Measurements from ENCODE around the gene ZC3H7B. TPM values are rescaled to one million over a fixed set of nuclear protein-coding genes. Genes with fewer than 3 reads are reported as not detected.
A peak's percentile ranks its signal among the peaks of the same experiment; 100 is the strongest.

The ZC3H7B gene
- total RNA-seq, 2 donors from 2014 or later, result 24.5 to 33.3 TPM

DNA sequence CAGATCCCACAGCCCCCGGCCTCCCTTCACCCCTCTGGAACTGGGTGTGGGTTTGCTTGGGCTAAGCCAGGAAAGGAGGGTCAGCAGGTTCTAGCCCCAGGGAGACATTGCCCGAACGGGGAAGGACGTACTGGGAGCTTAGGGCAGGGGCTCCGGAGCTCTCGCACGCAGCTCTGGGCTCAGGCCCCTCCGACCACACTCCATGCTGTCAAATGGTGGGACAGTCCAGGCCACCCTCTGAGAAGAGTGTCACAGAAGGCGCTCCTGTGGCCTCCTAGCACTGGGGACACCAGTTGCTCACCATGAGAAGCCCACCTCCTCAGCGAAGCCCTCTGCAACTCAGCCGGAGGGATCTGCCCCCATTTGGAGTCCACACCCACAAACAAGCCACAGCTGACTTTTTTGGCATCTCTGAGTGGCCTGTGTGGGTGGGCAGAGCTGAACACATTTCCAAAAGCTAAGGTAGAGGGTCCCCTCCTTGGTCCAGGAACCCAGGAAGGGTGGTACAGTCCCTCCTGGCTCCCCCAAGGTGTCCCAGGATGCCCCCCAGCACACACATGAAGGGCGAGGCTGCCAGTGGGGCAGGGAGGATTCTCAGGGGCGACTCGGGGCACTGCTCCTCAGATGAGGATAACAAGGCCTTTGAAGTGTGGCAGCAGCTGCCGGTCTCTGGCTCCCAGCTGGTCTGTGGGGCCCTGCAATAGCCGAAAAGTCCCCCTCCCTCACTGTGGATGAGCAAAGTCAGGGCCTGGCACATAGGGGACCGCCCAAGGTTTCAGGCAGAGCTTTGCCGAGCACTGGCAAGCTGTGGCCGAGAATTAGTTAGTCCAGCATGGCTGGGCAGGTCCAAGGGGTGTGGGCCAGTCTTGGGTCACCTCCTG, 67.5 kb downstream of the ZC3H7B start:
- no peak for DNase-seq (ENCODE audit: low spot score)
- peaks cover 0 to 41% of the 10 kb centered on the region in 2 donors for H3K4me1 ChIP-seq
- TF ChIP-seq, protein P1, sequence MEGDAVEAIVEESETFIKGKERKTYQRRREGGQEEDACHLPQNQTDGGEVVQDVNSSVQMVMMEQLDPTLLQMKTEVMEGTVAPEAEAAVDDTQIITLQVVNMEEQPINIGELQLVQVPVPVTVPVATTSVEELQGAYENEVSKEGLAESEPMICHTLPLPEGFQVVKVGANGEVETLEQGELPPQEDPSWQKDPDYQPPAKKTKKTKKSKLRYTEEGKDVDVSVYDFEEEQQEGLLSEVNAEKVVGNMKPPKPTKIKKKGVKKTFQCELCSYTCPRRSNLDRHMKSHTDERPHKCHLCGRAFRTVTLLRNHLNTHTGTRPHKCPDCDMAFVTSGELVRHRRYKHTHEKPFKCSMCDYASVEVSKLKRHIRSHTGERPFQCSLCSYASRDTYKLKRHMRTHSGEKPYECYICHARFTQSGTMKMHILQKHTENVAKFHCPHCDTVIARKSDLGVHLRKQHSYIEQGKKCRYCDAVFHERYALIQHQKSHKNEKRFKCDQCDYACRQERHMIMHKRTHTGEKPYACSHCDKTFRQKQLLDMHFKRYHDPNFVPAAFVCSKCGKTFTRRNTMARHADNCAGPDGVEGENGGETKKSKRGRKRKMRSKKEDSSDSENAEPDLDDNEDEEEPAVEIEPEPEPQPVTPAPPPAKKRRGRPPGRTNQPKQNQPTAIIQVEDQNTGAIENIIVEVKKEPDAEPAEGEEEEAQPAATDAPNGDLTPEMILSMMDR (IDR thresholded peaks at IDR 0.05), result no peak

DNA sequence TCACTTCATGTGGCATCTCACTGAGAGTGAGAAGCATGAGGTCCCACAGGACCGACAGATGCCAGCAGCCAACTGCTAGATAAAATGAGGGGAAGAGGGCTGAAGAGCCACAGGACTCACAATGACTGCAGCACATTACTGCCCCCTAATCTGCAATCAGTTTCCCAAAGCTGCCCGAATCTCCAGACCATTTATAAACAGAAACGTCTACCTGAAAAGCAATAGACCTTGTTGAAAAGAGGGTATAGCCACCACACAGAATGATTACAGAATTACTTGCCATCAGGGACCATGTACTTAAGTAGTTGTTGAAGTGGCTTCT, 68.1 kb downstream of the ZC3H7B start:
- Histone ChIP-seq H3K4me3 (peak overlapping the region in 1 of 2 donors; percentile 47), H3K4me1 (peaks cover 0 to 41% of the 10 kb centered on the region in 2 donors), H3K36me3 (no peaks in the 10 kb centered on the region), H3K27me3 (no peaks in the 10 kb centered on the region), H3K27ac (peak overlapping the region; percentile 71 to 74), H3K9me3 (no peaks in the 10 kb centered on the region)
- no peak for DNase-seq (ENCODE audit: low spot score)
- TF ChIP-seq, protein P1 (IDR thresholded peaks at IDR 0.05), result no peak

More for the DNA sequence above, 67.5 kb downstream of the ZC3H7B start:
- Histone ChIP-seq H3K27ac (peak overlapping the region; percentile 71 to 74), H3K27me3 (no peaks in the 10 kb centered on the region), H3K36me3 (no peaks in the 10 kb centered on the region), H3K4me3 (peak overlapping the region; percentile 7 to 47), H3K9me3 (no peaks in the 10 kb centered on the region)

DNA sequence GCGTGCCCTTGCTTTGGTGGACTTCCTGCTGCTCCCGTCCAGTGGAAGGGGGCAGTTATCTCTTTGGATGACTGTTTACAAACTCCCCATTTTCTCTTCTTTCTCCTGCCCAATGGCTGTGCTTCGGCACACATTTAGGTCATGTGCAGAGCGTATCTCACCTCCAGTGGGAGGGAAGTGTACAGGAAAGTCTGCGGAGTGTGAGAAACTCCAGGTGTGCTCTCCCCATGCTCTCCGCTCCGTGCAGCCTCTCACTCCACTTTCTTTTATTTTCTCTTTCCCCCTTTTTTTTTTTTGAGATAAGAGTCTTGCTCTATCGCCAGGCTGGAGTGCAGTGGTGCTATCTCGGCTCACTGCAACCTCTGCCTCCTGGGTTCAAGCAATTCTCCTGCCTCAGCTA, 68.5 kb downstream of the ZC3H7B start:
- H3K9me3 ChIP-seq, result no peaks in the 10 kb centered on the region
- H3K4me3 ChIP-seq, result no peak overlapping the region
- DNase-seq (ENCODE audit: low spot score), result no peak
- no peaks in the 10 kb centered on the region for H3K27me3 ChIP-seq
- no peaks in the 10 kb centered on the region for H3K36me3 ChIP-seq
- TF ChIP-seq, protein P1 (IDR thresholded peaks at IDR 0.05), result no peak
- peaks cover 0 to 41% of the 10 kb centered on the region in 2 donors for H3K4me1 ChIP-seq
- H3K27ac ChIP-seq, result peak overlapping the region; percentile 71 to 74

DNA sequence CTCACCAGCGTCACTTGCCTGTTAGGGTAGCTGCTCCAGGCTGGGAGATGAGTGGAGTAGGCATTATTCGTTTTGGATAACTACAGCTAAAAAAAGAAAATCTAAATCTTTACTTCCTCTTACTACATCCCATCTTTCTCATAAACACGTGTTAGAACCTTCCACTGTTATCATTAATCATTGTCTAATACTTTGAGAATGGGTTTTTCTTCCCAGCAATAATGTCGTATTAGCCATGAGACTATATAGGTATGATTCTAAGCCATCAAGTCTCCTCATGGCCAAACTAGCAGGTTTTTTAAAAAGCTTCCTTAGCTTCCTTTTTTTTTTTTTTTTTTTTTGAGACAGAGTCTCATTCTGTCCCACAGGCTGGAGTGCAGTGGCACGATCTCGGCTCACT, 76.5 kb downstream of the ZC3H7B start:
- H3K27ac ChIP-seq, result no peak overlapping the region
- TF ChIP-seq, protein P1 (IDR thresholded peaks at IDR 0.05), result no peak
- H3K4me1 ChIP-seq, result peaks cover 0 to 20% of the 10 kb centered on the region in 2 donors
- no peak overlapping the region for H3K4me3 ChIP-seq
- H3K36me3 ChIP-seq, result no peaks in the 10 kb centered on the region
- H3K9me3 ChIP-seq, result no peaks in the 10 kb centered on the region
- no peak for DNase-seq (ENCODE audit: low spot score)
- no peaks in the 10 kb centered on the region for H3K27me3 ChIP-seq

DNA sequence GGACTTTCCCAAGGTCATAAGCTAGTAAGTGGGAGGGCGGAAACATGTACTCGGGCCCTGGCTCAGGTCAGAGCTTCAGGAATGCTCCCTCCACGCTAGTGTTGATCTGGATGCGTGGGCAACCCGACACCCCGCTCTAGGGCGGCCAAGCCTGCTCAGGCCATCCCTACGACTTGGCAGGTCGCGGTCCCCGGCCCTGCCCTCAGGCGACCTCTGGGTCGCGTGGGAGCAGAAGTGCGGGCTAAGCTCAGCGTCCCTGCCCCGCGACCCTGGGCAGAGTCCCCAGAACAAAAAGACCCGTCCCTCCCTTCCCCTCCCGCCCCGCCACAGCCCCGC, 79.6 kb downstream of the ZC3H7B start:
- Histone ChIP-seq H3K4me1 (peaks cover 0 to 38% of the 10 kb centered on the region in 2 donors), H3K27me3 (no peaks in the 10 kb centered on the region), H3K36me3 (no peaks in the 10 kb centered on the region), H3K27ac (peak overlapping the region; percentile 99), H3K9me3 (no peaks in the 10 kb centered on the region), H3K4me3 (peak overlapping the region; percentile 90 to 92)
- TF ChIP-seq, protein P1 (IDR thresholded peaks at IDR 0.05), result no peak
- peak; percentile 89 for DNase-seq (ENCODE audit: low spot score)

Data from right atrium auricular region (tissue), 2 donors.